Parathyroid adenoma (tissue), 2 donors: ENCODE results near the gene HDAC5.

Experiments used
- H2AFZ ChIP-seq: fragments of 300-600 bp; sonication (generic); one replicate; pipeline ENCODE4 v1.7.0; 2017; ENCODE audit warnings: antibody characterized with exemption, mild to moderate bottlenecking
- H3K27ac ChIP-seq: fragments of 300-600 bp; sonication (generic); one replicate; pipeline ENCODE4 v1.7.0; 2017
- H3K27me3 ChIP-seq: fragments of 300-600 bp; sonication (generic); one replicate; pipeline ENCODE4 v1.7.0; 2017; ENCODE audit warnings: low read length; ENCODE audit not compliant: control insufficient read depth, insufficient read depth
- H3K36me3 ChIP-seq: fragments of 300-600 bp; sonication (generic); one replicate; pipeline ENCODE4 v1.7.0; 2017; ENCODE audit warnings: low read length; ENCODE audit not compliant: control insufficient read depth, insufficient read depth
- H3K4me1 ChIP-seq: fragments of 300-600 bp; sonication (generic); one replicate; pipeline ENCODE4 v1.7.0; 2017; ENCODE audit warnings: control low read depth
- H3K4me2 ChIP-seq: fragments of 300-600 bp; sonication (generic); one replicate; pipeline ENCODE4 v1.7.0; 2017; ENCODE audit warnings: low read length
- H3K4me3 ChIP-seq: fragments of 300-600 bp; sonication (generic); one replicate; pipeline ENCODE4 v1.7.0; 2017; ENCODE audit warnings: low read depth, low read length
- H3K79me2 ChIP-seq: fragments of 300-600 bp; sonication (generic); one replicate; pipeline ENCODE4 v1.7.0; 2017; ENCODE audit warnings: control low read depth
- H3K9ac ChIP-seq: fragments of 300-600 bp; sonication (generic); one replicate; pipeline ENCODE4 v1.7.0; 2017; ENCODE audit warnings: mild to moderate bottlenecking
- H3K9me3 ChIP-seq: fragments of 300-600 bp; sonication (generic); one replicate; pipeline ENCODE4 v1.7.0; 2017; ENCODE audit warnings: low read length; ENCODE audit not compliant: control insufficient read depth
- TF ChIP-seq, protein P1 (sequence below): fragments of 300-600 bp; sonication (generic); IDR thresholded peaks from one replicate; pipeline ENCODE4 v1.7.0; 2017; ENCODE audit warnings: antibody characterized with exemption, mild to moderate bottlenecking
- donor health status: primary hyperparathyroidism.

Gene HDAC5

GRCh38 chr17:44086364-44087311 is 36.8 kb downstream of the HDAC5 start:
- no peaks in the 10 kb centered on the region for H3K4me1 ChIP-seq
- H3K4me3 ChIP-seq = no peak overlapping the region
- no peak overlapping the region for H3K9ac ChIP-seq
- H3K4me2 ChIP-seq = no peak overlapping the region
- peaks cover 5% of the 10 kb centered on the region for H3K79me2 ChIP-seq
- H3K36me3 ChIP-seq = no peaks in the 10 kb centered on the region
- H3K27me3 ChIP-seq = no peaks in the 10 kb centered on the region
- H2AFZ ChIP-seq = no peak overlapping the region
- no peak overlapping the region for H3K27ac ChIP-seq
- TF ChIP-seq, protein P1, sequence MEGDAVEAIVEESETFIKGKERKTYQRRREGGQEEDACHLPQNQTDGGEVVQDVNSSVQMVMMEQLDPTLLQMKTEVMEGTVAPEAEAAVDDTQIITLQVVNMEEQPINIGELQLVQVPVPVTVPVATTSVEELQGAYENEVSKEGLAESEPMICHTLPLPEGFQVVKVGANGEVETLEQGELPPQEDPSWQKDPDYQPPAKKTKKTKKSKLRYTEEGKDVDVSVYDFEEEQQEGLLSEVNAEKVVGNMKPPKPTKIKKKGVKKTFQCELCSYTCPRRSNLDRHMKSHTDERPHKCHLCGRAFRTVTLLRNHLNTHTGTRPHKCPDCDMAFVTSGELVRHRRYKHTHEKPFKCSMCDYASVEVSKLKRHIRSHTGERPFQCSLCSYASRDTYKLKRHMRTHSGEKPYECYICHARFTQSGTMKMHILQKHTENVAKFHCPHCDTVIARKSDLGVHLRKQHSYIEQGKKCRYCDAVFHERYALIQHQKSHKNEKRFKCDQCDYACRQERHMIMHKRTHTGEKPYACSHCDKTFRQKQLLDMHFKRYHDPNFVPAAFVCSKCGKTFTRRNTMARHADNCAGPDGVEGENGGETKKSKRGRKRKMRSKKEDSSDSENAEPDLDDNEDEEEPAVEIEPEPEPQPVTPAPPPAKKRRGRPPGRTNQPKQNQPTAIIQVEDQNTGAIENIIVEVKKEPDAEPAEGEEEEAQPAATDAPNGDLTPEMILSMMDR = no peak
- H3K9me3 ChIP-seq = no peaks in the 10 kb centered on the region

DNA sequence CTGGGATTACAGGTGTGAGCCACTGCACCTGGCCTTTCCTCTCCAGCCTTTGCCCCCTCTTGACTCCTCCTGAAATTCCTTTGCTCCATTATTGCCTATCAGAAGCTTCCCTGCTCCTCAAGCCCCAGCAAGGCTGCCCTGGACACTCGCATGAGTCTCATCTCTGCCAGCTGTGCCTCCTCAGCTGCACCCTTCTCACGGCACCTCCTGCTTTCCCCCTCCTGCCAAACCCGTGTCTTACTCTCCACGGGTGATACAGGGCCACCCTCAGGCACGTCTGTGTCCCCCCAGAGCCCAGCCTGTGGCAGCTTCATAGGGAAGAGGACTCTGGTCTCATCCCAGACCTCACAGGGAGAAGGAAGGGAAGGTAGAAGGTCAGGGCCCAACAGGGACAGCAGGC is 37.5 kb downstream of the HDAC5 start:
- Histone ChIP-seq H3K27ac (no peak overlapping the region), H3K27me3 (no peaks in the 10 kb centered on the region), H3K36me3 (no peaks in the 10 kb centered on the region), H3K79me2 (peaks cover 5% of the 10 kb centered on the region), H3K4me2 (no peak overlapping the region), H2AFZ (no peak overlapping the region), H3K9ac (no peak overlapping the region), H3K4me3 (no peak overlapping the region), H3K4me1 (no peaks in the 10 kb centered on the region), H3K9me3 (no peaks in the 10 kb centered on the region)
- TF ChIP-seq, protein P1 = no peak

GRCh38 chr17:44084921-44085320 is 38.5 kb downstream of the HDAC5 start:
- Histone ChIP-seq H3K4me2 (no peak overlapping the region), H3K79me2 (peaks cover 7% of the 10 kb centered on the region), H3K27me3 (no peaks in the 10 kb centered on the region), H3K9ac (no peak overlapping the region), H3K4me3 (no peak overlapping the region), H2AFZ (no peak overlapping the region), H3K4me1 (no peaks in the 10 kb centered on the region), H3K36me3 (no peaks in the 10 kb centered on the region), H3K27ac (no peak overlapping the region), H3K9me3 (no peaks in the 10 kb centered on the region)
- TF ChIP-seq, protein P1 = no peak

DNA sequence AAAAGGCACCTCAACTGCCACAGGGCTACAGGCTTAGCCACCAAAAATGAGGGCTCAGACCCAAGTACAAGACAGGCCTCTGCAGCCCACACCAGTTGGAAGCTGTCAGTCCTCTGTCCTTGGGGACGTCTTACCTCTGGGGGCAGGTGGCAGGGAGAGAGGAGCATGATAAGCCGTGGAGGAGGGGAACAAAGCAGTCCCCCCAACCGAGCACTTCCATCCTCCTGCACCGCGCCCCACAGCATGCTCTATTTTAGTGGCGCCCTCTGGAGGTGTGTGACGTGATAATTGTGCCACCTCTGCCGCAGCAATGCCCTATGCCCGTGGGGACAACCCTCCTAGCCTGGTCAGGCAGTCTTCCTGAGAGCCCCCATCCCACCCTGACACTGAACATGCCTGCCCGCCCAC is 39.3 kb downstream of the HDAC5 start:
- Histone ChIP-seq H3K27me3 (no peaks in the 10 kb centered on the region), H3K9ac (no peak overlapping the region), H3K79me2 (peaks cover 7% of the 10 kb centered on the region), H3K9me3 (no peaks in the 10 kb centered on the region), H3K36me3 (no peaks in the 10 kb centered on the region), H2AFZ (no peak overlapping the region), H3K27ac (no peak overlapping the region), H3K4me3 (no peak overlapping the region), H3K4me2 (no peak overlapping the region), H3K4me1 (no peaks in the 10 kb centered on the region)
- TF ChIP-seq, protein P1 = peak; percentile 15
